Fibroblast of lung (primary cell): ENCODE data around the gene EBI3.

Experiments
- EZH2 ChIP-seq: IDR thresholded peaks from 2 replicates; pipeline ENCODE4 v1.5.1; 2012; ENCODE audit warnings: low read length, control low read depth, mild to moderate bottlenecking; ENCODE audit errors: missing control alignments
- TF ChIP-seq, protein P1 (sequence below), 2 donors: IDR thresholded peaks in 1 of 2; conservative IDR thresholded peaks in 1 of 2; 1 replicate in 1 of 2; 2 replicates in 1 of 2; pipeline ENCODE4 v1.5.1; 2011 to 2012; ENCODE audit warnings: low read length in 2 of 2, control low read depth in 1 of 2, inconsistent platforms in 1 of 2, low read depth in 1 of 2, mild to moderate bottlenecking in 1 of 2

GRCh38 chr19:4201798-4202197 lies 27.5 kb upstream of the EBI3 start:
- TF ChIP-seq, protein P1, sequence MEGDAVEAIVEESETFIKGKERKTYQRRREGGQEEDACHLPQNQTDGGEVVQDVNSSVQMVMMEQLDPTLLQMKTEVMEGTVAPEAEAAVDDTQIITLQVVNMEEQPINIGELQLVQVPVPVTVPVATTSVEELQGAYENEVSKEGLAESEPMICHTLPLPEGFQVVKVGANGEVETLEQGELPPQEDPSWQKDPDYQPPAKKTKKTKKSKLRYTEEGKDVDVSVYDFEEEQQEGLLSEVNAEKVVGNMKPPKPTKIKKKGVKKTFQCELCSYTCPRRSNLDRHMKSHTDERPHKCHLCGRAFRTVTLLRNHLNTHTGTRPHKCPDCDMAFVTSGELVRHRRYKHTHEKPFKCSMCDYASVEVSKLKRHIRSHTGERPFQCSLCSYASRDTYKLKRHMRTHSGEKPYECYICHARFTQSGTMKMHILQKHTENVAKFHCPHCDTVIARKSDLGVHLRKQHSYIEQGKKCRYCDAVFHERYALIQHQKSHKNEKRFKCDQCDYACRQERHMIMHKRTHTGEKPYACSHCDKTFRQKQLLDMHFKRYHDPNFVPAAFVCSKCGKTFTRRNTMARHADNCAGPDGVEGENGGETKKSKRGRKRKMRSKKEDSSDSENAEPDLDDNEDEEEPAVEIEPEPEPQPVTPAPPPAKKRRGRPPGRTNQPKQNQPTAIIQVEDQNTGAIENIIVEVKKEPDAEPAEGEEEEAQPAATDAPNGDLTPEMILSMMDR (conservative IDR thresholded peaks at IDR 0.05 in 1 of 2, IDR thresholded peaks at IDR 0.05 in 1 of 2; ENCODE audit: low read depth in 1 of 2, low read length in 2 of 2): no peak
- no peak for TF ChIP-seq EZH2
